Spleen (tissue), 7 donors: ENCODE measurements around the gene MCF2L.

Experiments used
- POLR2A ChIP-seq, 3 donors: fragments of 450-650 bp; IDR thresholded peaks; one replicate each; pipeline ENCODE4 v1.5.1; 2017; ENCODE audit warnings: antibody characterized with exemption in 3 of 3, mild to moderate bottlenecking in 1 of 3
- TF ChIP-seq, protein P1 (sequence below), 11 experiments: fragments of 200-600 bp in 7 of 11; fragments of 450-650 bp in 4 of 11; sonication (generic) in 4 of 11; IDR thresholded peaks in 8 of 11; conservative IDR thresholded peaks in 3 of 11; 1 replicate in 7 of 11; 2 replicates in 4 of 11; pipeline versions ENCODE4 v1.4.0 to v1.8.0; 2016 to 2021; ENCODE audit warnings: antibody characterized with exemption in 11 of 11, inconsistent platforms in 4 of 11, mild to moderate bottlenecking in 1 of 11
- donor health status: DM: no; HTN: no; CAD: no; lungs with moderate emphysema.
- donor health status: DM: no; HTN: no; CAD: no.
- donor health status: DM: no; HTN: no; CAD: no.

DNA sequence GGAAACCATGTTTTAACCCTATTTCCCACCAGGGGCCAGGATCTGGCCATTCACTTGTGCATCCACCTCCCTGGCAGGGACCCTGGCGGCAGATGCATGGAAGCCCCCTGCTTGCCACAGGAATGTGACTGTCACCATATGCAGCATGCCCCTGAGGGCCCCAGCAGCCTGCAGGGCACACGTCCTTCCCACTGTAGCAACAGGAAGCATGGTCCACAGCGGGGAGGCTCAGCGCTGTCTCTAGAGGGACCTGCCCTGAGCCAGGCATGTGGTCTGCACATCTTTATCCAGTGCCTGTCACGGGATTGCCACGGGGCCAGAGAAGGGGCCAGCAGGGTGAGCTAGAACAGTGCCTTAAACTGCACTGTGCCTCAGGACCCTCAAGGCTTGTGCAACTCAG, 34.9 kb upstream of the MCF2L start:
- TF ChIP-seq, protein P1, sequence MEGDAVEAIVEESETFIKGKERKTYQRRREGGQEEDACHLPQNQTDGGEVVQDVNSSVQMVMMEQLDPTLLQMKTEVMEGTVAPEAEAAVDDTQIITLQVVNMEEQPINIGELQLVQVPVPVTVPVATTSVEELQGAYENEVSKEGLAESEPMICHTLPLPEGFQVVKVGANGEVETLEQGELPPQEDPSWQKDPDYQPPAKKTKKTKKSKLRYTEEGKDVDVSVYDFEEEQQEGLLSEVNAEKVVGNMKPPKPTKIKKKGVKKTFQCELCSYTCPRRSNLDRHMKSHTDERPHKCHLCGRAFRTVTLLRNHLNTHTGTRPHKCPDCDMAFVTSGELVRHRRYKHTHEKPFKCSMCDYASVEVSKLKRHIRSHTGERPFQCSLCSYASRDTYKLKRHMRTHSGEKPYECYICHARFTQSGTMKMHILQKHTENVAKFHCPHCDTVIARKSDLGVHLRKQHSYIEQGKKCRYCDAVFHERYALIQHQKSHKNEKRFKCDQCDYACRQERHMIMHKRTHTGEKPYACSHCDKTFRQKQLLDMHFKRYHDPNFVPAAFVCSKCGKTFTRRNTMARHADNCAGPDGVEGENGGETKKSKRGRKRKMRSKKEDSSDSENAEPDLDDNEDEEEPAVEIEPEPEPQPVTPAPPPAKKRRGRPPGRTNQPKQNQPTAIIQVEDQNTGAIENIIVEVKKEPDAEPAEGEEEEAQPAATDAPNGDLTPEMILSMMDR (IDR thresholded peaks at IDR 0.05 in 8 of 11, conservative IDR thresholded peaks at IDR 0.05 in 3 of 11): no peak
- no peak for TF ChIP-seq POLR2A (IDR thresholded peaks at IDR 0.05)
